ENCODE results near the gene IGDCC3.

IGDCC3 gene

DNA sequence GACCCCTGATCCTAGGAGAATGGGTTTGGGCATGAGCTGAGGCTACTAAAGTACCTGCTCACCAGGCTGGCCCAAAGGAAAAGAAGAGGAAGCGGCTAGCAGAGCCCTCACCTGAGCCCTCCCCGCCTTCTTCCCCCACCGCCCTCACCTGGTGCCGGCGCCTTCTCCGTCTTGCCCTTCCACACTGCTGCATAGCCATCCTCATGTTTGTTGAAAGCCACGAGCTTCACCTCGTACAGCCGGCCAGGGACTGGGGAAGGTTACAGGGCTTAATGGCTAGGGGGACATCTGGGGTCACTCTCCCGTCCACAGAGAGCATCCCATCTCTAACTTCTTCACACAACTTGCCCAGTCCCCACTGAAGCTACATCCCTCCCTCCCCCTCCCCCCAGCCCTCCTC, 13.9 kb upstream of the IGDCC3 start:
- peaks cover 0 to 87% of the 10 kb centered on the region in 2 experiments for H3K36me3 ChIP-seq (ENCODE audit: control insufficient read depth in 1 of 2, insufficient read depth in 2 of 2, low read depth in 1 of 2, low read length in 2 of 2)
- H2AK5ac ChIP-seq (ENCODE audit: low read length, severe bottlenecking) = no peak overlapping the region
- peaks cover 11% of the 10 kb centered on the region for H3K79me1 ChIP-seq (replicated peaks; ENCODE audit: low read length, poor library complexity, severe bottlenecking)
- no peak for DNase-seq
- no peak overlapping the region for H3K4me3 ChIP-seq (ENCODE audit: insufficient read depth in 1 of 2, low read depth in 1 of 2, low read length in 2 of 2)
- H3K4ac ChIP-seq (ENCODE audit: low read depth in 1 of 2, low read length in 2 of 2) = no peak overlapping the region
- H3K9me3 ChIP-seq (ENCODE audit: control insufficient read depth, low read length) = no peaks in the 10 kb centered on the region
- H3K27me3 ChIP-seq (ENCODE audit: control insufficient read depth in 1 of 2, insufficient read depth in 1 of 2, low read length in 2 of 2) = peaks cover 0 to 43% of the 10 kb centered on the region in 2 experiments
- H2BK120ac ChIP-seq (ENCODE audit: low read depth, low read length) = no peak overlapping the region
- no peak overlapping the region for H3K23ac ChIP-seq (ENCODE audit: low read length in 2 of 2)
- no peak overlapping the region for H3K27ac ChIP-seq (ENCODE audit: low read length, poor library complexity, severe bottlenecking)
- no peak overlapping the region for H3K14ac ChIP-seq (ENCODE audit: low read length in 2 of 2)
- H3K4me1 ChIP-seq (ENCODE audit: control insufficient read depth, insufficient read depth, low read depth, low read length) = peaks cover 2% of the 10 kb centered on the region
- H3K18ac ChIP-seq (ENCODE audit: low read depth in 1 of 2, low read length in 2 of 2) = no peak overlapping the region
- H2BK5ac ChIP-seq (ENCODE audit: low read depth, low read length, poor library complexity, severe bottlenecking) = no peak overlapping the region
- no peak overlapping the region for H2BK15ac ChIP-seq (ENCODE audit: low read depth, poor library complexity, severe bottlenecking)
- no peak overlapping the region for H4K91ac ChIP-seq (ENCODE audit: low read length)
- H2AFZ ChIP-seq (ENCODE audit: low read depth, low read length) = no peak overlapping the region
- WGBS = 94% methylated on average over 8 of the region's 10 CpGs
- no peak overlapping the region for H2BK12ac ChIP-seq (ENCODE audit: low read length in 2 of 2)
- no peak overlapping the region for H3K4me2 ChIP-seq (ENCODE audit: low read length, poor library complexity, severe bottlenecking)
- no peak overlapping the region for H3K9ac ChIP-seq (ENCODE audit: low read length)
- H4K8ac ChIP-seq (ENCODE audit: low read length) = no peak overlapping the region

DNA sequence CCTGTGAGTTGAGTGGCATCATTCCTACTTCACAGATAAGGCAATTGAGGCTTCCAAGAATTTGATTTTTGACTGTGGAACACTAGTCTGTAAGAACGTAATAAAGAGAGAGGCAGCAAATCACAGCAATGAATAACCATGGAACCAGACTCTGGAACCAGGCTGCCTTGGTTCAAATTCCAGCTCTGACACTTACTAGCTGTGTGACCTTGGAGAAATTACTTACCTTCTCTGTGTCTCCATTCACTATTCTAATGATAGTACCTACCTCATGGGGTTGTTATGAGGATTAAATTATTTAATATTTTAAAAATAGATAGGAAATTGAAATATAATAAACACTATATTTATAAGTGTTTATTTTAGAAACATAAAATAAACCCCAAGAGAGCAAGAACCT, 12.6 kb upstream of the IGDCC3 start:
- Histone ChIP-seq H3K4me2 (ENCODE audit: low read length, poor library complexity, severe bottlenecking) (no peak overlapping the region), H3K27me3 (ENCODE audit: control insufficient read depth in 1 of 2, insufficient read depth in 1 of 2, low read length in 2 of 2) (peaks cover 0 to 38% of the 10 kb centered on the region in 2 experiments), H3K36me3 (ENCODE audit: control insufficient read depth in 1 of 2, insufficient read depth in 2 of 2, low read depth in 1 of 2, low read length in 2 of 2) (peaks cover 0 to 87% of the 10 kb centered on the region in 2 experiments), H3K4ac (ENCODE audit: low read depth in 1 of 2, low read length in 2 of 2) (no peak overlapping the region), H2BK12ac (ENCODE audit: low read length in 2 of 2) (no peak overlapping the region), H4K8ac (ENCODE audit: low read length) (no peak overlapping the region), H3K18ac (ENCODE audit: low read depth in 1 of 2, low read length in 2 of 2) (no peak overlapping the region), H3K79me1 (replicated peaks; ENCODE audit: low read length, poor library complexity, severe bottlenecking) (peaks cover 5% of the 10 kb centered on the region), H3K9ac (ENCODE audit: low read length) (no peak overlapping the region), H2AK5ac (ENCODE audit: low read length, severe bottlenecking) (no peak overlapping the region), H3K9me3 (ENCODE audit: control insufficient read depth, low read length) (no peaks in the 10 kb centered on the region), H2AFZ (ENCODE audit: low read depth, low read length) (no peak overlapping the region), H4K91ac (ENCODE audit: low read length) (no peak overlapping the region), H3K23ac (ENCODE audit: low read length in 2 of 2) (no peak overlapping the region), H3K27ac (ENCODE audit: low read length, poor library complexity, severe bottlenecking) (no peak overlapping the region), H2BK120ac (ENCODE audit: low read depth, low read length) (no peak overlapping the region), H2BK15ac (ENCODE audit: low read depth, poor library complexity, severe bottlenecking) (no peak overlapping the region), H3K4me3 (ENCODE audit: insufficient read depth in 1 of 2, low read depth in 1 of 2, low read length in 2 of 2) (no peak overlapping the region), H2BK5ac (ENCODE audit: low read depth, low read length, poor library complexity, severe bottlenecking) (no peak overlapping the region), H3K4me1 (ENCODE audit: control insufficient read depth, insufficient read depth, low read depth, low read length) (peaks cover under 1% of the 10 kb centered on the region), H3K14ac (ENCODE audit: low read length in 2 of 2) (no peak overlapping the region)
- DNase-seq = no peak
- 86% methylated on average over 1 of the region's 1 CpG for WGBS

GRCh38 chr15:65389226-65389625, 11.4 kb upstream of the IGDCC3 start:
- Histone ChIP-seq H3K4me2 (ENCODE audit: low read length, poor library complexity, severe bottlenecking) (no peak overlapping the region), H3K36me3 (ENCODE audit: control insufficient read depth in 1 of 2, insufficient read depth in 2 of 2, low read depth in 1 of 2, low read length in 2 of 2) (peaks cover 0 to 87% of the 10 kb centered on the region in 2 experiments)
- 77% methylated on average over 10 of the region's 10 CpGs for WGBS

GRCh38 chr15:65388306-65389080, 10.7 kb upstream of the IGDCC3 start:
- 93% methylated on average over 16 of the region's 17 CpGs for WGBS
- Histone ChIP-seq H4K91ac (ENCODE audit: low read length) (peak overlapping the region; percentile 47), H2AK5ac (ENCODE audit: low read length, severe bottlenecking) (no peak overlapping the region), H2BK5ac (ENCODE audit: low read depth, low read length, poor library complexity, severe bottlenecking) (no peak overlapping the region), H2BK12ac (ENCODE audit: low read length in 2 of 2) (no peak overlapping the region), H3K4me3 (ENCODE audit: insufficient read depth in 1 of 2, low read depth in 1 of 2, low read length in 2 of 2) (no peak overlapping the region), H3K4ac (ENCODE audit: low read depth in 1 of 2, low read length in 2 of 2) (no peak overlapping the region), H3K79me1 (replicated peaks; ENCODE audit: low read length, poor library complexity, severe bottlenecking) (peaks cover 2% of the 10 kb centered on the region), H2BK15ac (ENCODE audit: low read depth, poor library complexity, severe bottlenecking) (no peak overlapping the region), H4K8ac (ENCODE audit: low read length) (no peak overlapping the region), H3K4me1 (ENCODE audit: control insufficient read depth, insufficient read depth, low read depth, low read length) (peaks cover 11% of the 10 kb centered on the region), H3K27ac (ENCODE audit: low read length, poor library complexity, severe bottlenecking) (no peak overlapping the region), H2AFZ (ENCODE audit: low read depth, low read length) (no peak overlapping the region), H3K18ac (ENCODE audit: low read depth in 1 of 2, low read length in 2 of 2) (no peak overlapping the region), H3K4me2 (ENCODE audit: low read length, poor library complexity, severe bottlenecking) (no peak overlapping the region), H3K14ac (ENCODE audit: low read length in 2 of 2) (no peak overlapping the region), H3K36me3 (ENCODE audit: control insufficient read depth in 1 of 2, insufficient read depth in 2 of 2, low read depth in 1 of 2, low read length in 2 of 2) (peaks cover 4 to 87% of the 10 kb centered on the region in 2 experiments), H2BK120ac (ENCODE audit: low read depth, low read length) (no peak overlapping the region), H3K23ac (ENCODE audit: low read length in 2 of 2) (no peak overlapping the region), H3K9me3 (ENCODE audit: control insufficient read depth, low read length) (no peaks in the 10 kb centered on the region), H3K27me3 (ENCODE audit: control insufficient read depth in 1 of 2, insufficient read depth in 1 of 2, low read length in 2 of 2) (peaks cover 0 to 30% of the 10 kb centered on the region in 2 experiments), H3K9ac (ENCODE audit: low read length) (no peak overlapping the region)
- no peak for DNase-seq

More at GRCh38 chr15:65389226-65389625, 11.4 kb upstream of the IGDCC3 start:
- Histone ChIP-seq H3K14ac (ENCODE audit: low read length in 2 of 2) (no peak overlapping the region), H3K4me3 (ENCODE audit: insufficient read depth in 1 of 2, low read depth in 1 of 2, low read length in 2 of 2) (no peak overlapping the region), H2BK12ac (ENCODE audit: low read length in 2 of 2) (no peak overlapping the region), H4K8ac (ENCODE audit: low read length) (no peak overlapping the region), H2BK5ac (ENCODE audit: low read depth, low read length, poor library complexity, severe bottlenecking) (no peak overlapping the region), H3K27ac (ENCODE audit: low read length, poor library complexity, severe bottlenecking) (no peak overlapping the region), H3K4me1 (ENCODE audit: control insufficient read depth, insufficient read depth, low read depth, low read length) (peaks cover 11% of the 10 kb centered on the region), H2BK120ac (ENCODE audit: low read depth, low read length) (no peak overlapping the region), H3K4ac (ENCODE audit: low read depth in 1 of 2, low read length in 2 of 2) (no peak overlapping the region), H3K9me3 (ENCODE audit: control insufficient read depth, low read length) (no peaks in the 10 kb centered on the region), H3K18ac (ENCODE audit: low read depth in 1 of 2, low read length in 2 of 2) (no peak overlapping the region), H3K9ac (ENCODE audit: low read length) (no peak overlapping the region), H2AFZ (ENCODE audit: low read depth, low read length) (no peak overlapping the region), H3K23ac (ENCODE audit: low read length in 2 of 2) (no peak overlapping the region), H2AK5ac (ENCODE audit: low read length, severe bottlenecking) (no peak overlapping the region), H4K91ac (ENCODE audit: low read length) (peak overlapping the region; percentile 56), H2BK15ac (ENCODE audit: low read depth, poor library complexity, severe bottlenecking) (no peak overlapping the region), H3K79me1 (replicated peaks; ENCODE audit: low read length, poor library complexity, severe bottlenecking) (peaks cover 2% of the 10 kb centered on the region), H3K27me3 (ENCODE audit: control insufficient read depth in 1 of 2, insufficient read depth in 1 of 2, low read length in 2 of 2) (peaks cover 0 to 31% of the 10 kb centered on the region in 2 experiments)
- DNase-seq = no peak

Data from mesenchymal stem cell (in vitro differentiated cells and primary cell).